H9 (cell line): ENCODE data around the gene HOGA1. TPM values are rescaled to one million over a fixed set of nuclear protein-coding genes. Genes with fewer than 3 reads are reported as not detected.

ENCODE experiments used
- DNase-seq: peaks from one replicate; pipeline ENCODE4 v3.0.0-alpha.2; 2017
- H2AFZ ChIP-seq: one replicate; pipeline ENCODE4 v1.6.1; 2013; ENCODE audit warnings: mild to moderate bottlenecking, low read length, control low read depth, moderate library complexity
- H2AK5ac ChIP-seq: 2 replicates; pipeline ENCODE4 v1.6.1; 2013; ENCODE audit warnings: low read length, control low read depth, mixed read lengths; ENCODE audit not compliant: insufficient read length
- H2BK120ac ChIP-seq: one replicate; pipeline ENCODE4 v1.6.1; 2013; ENCODE audit warnings: low read depth, mild to moderate bottlenecking, low read length, control low read depth, inconsistent platforms; ENCODE audit not compliant: poor library complexity, severe bottlenecking
- H2BK12ac ChIP-seq: 2 replicates; pipeline ENCODE4 v1.6.1; 2013; ENCODE audit warnings: low read length, control low read depth, mixed read lengths, low read depth; ENCODE audit not compliant: insufficient read length
- H2BK15ac ChIP-seq: 2 replicates; pipeline ENCODE4 v1.6.1; 2013; ENCODE audit warnings: low read depth, low read length, control low read depth
- H2BK20ac ChIP-seq: one replicate; pipeline ENCODE4 v1.6.1; 2013; ENCODE audit warnings: low read depth, mild to moderate bottlenecking, low read length, control low read depth, inconsistent platforms; ENCODE audit not compliant: poor library complexity, severe bottlenecking
- H2BK5ac ChIP-seq: 2 replicates; pipeline ENCODE4 v1.6.1; 2013; ENCODE audit warnings: low read length, control low read depth, mixed read lengths; ENCODE audit not compliant: insufficient read length
- H3K14ac ChIP-seq: 2 replicates; pipeline ENCODE4 v1.6.1; 2013; ENCODE audit warnings: low read length, control low read depth; ENCODE audit not compliant: insufficient read depth
- H3K18ac ChIP-seq: 2 replicates; pipeline ENCODE4 v1.6.1; 2013; ENCODE audit warnings: low read depth, mild to moderate bottlenecking, mixed read lengths, low read length, control low read depth; ENCODE audit not compliant: insufficient read length
- H3K23ac ChIP-seq: 2 replicates; pipeline ENCODE4 v1.6.1; 2013; ENCODE audit warnings: low read length, control low read depth, mixed read lengths, low read depth; ENCODE audit not compliant: insufficient read length
- H3K23me2 ChIP-seq: 2 replicates; pipeline ENCODE4 v1.6.1; 2013; ENCODE audit warnings: low read depth, mild to moderate bottlenecking, mixed read lengths, low read length, control low read depth; ENCODE audit not compliant: insufficient read length, poor library complexity, severe bottlenecking
- H3K27ac ChIP-seq: 2 replicates; pipeline ENCODE4 v1.5.1; 2013; ENCODE audit warnings: low read length, control low read depth, mixed read lengths, low read depth; ENCODE audit not compliant: insufficient read length
- H3K27me3 ChIP-seq: 2 replicates; pipeline ENCODE4 v1.6.1; 2013; ENCODE audit warnings: low read length, control low read depth, inconsistent platforms; ENCODE audit not compliant: insufficient read depth
- H3K4ac ChIP-seq: 2 replicates; pipeline ENCODE4 v1.6.1; 2013; ENCODE audit warnings: low read depth, mild to moderate bottlenecking, control low read depth, inconsistent platforms, low read length, moderate library complexity
- H3K4me1 ChIP-seq: 2 replicates; pipeline ENCODE4 v1.6.1; 2013; ENCODE audit warnings: low read length, control low read depth, inconsistent platforms; ENCODE audit not compliant: insufficient read depth
- H3K4me2 ChIP-seq: 2 replicates; pipeline ENCODE4 v1.6.1; 2013; ENCODE audit warnings: low read length, control low read depth, mixed read lengths; ENCODE audit not compliant: insufficient read length, insufficient read depth
- H3K56ac ChIP-seq: 2 replicates; pipeline ENCODE4 v1.6.1; 2013; ENCODE audit warnings: low read depth, mild to moderate bottlenecking, mixed read lengths, low read length, control low read depth; ENCODE audit not compliant: insufficient read length
- H3K79me1 ChIP-seq: 2 replicates; pipeline ENCODE4 v1.6.1; 2013; ENCODE audit warnings: low read depth, mild to moderate bottlenecking, moderate library complexity, low read length, control low read depth, inconsistent platforms; ENCODE audit not compliant: insufficient read depth, poor library complexity, severe bottlenecking
- H3K79me2 ChIP-seq: 2 replicates; pipeline ENCODE4 v1.6.1; 2013; ENCODE audit warnings: low read length, control low read depth, inconsistent platforms; ENCODE audit not compliant: insufficient read depth
- H3K9ac ChIP-seq: 2 replicates; pipeline ENCODE4 v1.6.1; 2013; ENCODE audit warnings: low read length, control low read depth, mixed read lengths; ENCODE audit not compliant: insufficient read length; ENCODE audit errors: extremely low read depth
- H3K9me3 ChIP-seq: one replicate; pipeline ENCODE4 v1.6.1; 2013; ENCODE audit warnings: low read depth, low read length, inconsistent platforms; ENCODE audit not compliant: control insufficient read depth
- H3T11ph ChIP-seq: one replicate; pipeline ENCODE4 v1.6.1; 2013; ENCODE audit warnings: mild to moderate bottlenecking, low read length, control low read depth, inconsistent platforms
- H4K20me1 ChIP-seq: one replicate; pipeline ENCODE4 v1.6.1; 2013; ENCODE audit not compliant: control insufficient read depth, insufficient read length, insufficient read depth
- H4K5ac ChIP-seq: 2 replicates; pipeline ENCODE4 v1.6.1; 2013; ENCODE audit warnings: low read depth, mild to moderate bottlenecking, mixed read lengths, low read length, control low read depth; ENCODE audit not compliant: insufficient read length
- H4K8ac ChIP-seq: replicated peaks from 2 replicates; pipeline ENCODE4 v1.6.1; 2013; ENCODE audit warnings: low read length, control low read depth, mixed read lengths, low read depth; ENCODE audit not compliant: insufficient read length
- H4K91ac ChIP-seq: 2 replicates; pipeline ENCODE4 v1.6.1; 2013; ENCODE audit warnings: low read depth, mild to moderate bottlenecking, moderate library complexity, mixed read lengths, low read length, control low read depth; ENCODE audit not compliant: insufficient read length
- H3K27ac Mint-ChIP-seq, 3 experiments: 2 replicates in 2 of 3; 3 replicates in 1 of 3; pipeline ENCODE4 v1.8.0; 2020 to 2021; ENCODE audit warnings: mixed read lengths in 3 of 3, mild to moderate bottlenecking in 1 of 3, moderate library complexity in 1 of 3
- H3K27me3 Mint-ChIP-seq: 2 replicates; pipeline ENCODE4 v1.8.0; 2021; ENCODE audit warnings: low read depth, mild to moderate bottlenecking, moderate library complexity, mixed read lengths
- H3K36me3 Mint-ChIP-seq, 3 experiments: 2 replicates in 2 of 3; 3 replicates in 1 of 3; pipeline ENCODE4 v1.8.0; 2020 to 2021; ENCODE audit warnings: low read depth in 3 of 3, mixed read lengths in 3 of 3; ENCODE audit not compliant: insufficient read depth in 1 of 3
- H3K4me1 Mint-ChIP-seq, 2 experiments: 2 replicates each; pipeline ENCODE4 v1.8.0; 2020; ENCODE audit warnings: mixed read lengths in 2 of 2
- H3K4me3 Mint-ChIP-seq, 2 experiments: 2 replicates in 1 of 2; 3 replicates in 1 of 2; pipeline ENCODE4 v1.8.0; 2020 to 2021; ENCODE audit warnings: mild to moderate bottlenecking in 2 of 2, mixed read lengths in 2 of 2, moderate library complexity in 1 of 2
- H3K9me3 Mint-ChIP-seq, 2 experiments: 2 replicates in 1 of 2; 3 replicates in 1 of 2; pipeline ENCODE4 v1.8.0; 2020; ENCODE audit warnings: mild to moderate bottlenecking in 2 of 2, mixed read lengths in 2 of 2, moderate library complexity in 1 of 2
- WGBS: extraction: QIAGEN DNeasy Blood & Tissue Kit; methylation state at CpG from one replicate; pipeline ENCODE4 v1.1.7; 2013; ENCODE audit warnings: missing lambda C conversion rate, low lambda C conversion rate, mixed read lengths; ENCODE audit not compliant: insufficient read length; ENCODE audit errors: extremely low coverage; 5-methylcytosine and 5-hydroxymethylcytosine counted together
- total RNA-seq: library from RNA; stranded (reverse); gene quantifications from 2 replicates; pipeline ENCODE4 v1.2.1, GENCODE V29; 2021
- TF ChIP-seq, protein P1 (sequence below): fragments of 200-600 bp; sonication (generic); conservative IDR thresholded peaks from 3 replicates; pipeline ENCODE4 v1.8.0; 2021; ENCODE audit warnings: antibody characterized with exemption, mild to moderate bottlenecking

HOGA1 gene
- total RNA-seq, 1 experiment from 2014 or later: 0.79 TPM

DNA sequence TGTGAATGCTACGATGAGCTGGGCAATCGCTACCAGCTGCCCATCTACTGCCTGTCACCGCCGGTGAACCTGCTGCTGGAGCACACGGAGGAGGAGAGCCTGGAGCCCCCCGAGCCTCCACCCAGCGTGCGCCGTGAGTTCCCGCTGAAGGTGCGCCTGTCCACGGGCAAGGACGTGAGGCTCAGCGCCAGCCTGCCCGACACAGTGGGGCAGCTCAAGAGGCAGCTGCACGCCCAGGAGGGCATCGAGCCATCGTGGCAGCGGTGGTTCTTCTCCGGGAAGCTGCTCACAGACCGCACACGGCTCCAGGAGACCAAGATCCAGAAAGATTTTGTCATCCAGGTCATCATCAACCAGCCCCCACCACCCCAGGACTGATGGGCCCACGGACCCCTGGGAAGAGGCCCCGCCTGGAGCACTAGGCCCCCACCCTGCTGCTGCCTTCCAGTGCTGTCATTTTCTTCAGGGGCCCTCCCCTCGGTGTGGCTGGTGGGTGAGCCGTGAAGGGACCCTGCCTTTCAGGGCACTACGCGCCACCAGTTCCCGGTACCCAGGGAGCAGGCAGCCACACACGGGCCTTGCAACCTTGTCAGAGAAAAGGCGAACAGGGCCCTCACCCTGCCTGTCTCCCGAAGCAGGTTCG, 13.9 kb upstream of the HOGA1 start:
- Histone ChIP-seq H3K18ac (no peak overlapping the region), H4K5ac (no peak overlapping the region), H3K4me1 (no peaks in the 10 kb centered on the region), H3K23ac (no peak overlapping the region), H2BK120ac (no peak overlapping the region), H4K8ac (no peak overlapping the region), H4K91ac (no peak overlapping the region), H2BK5ac (no peak overlapping the region), H2BK20ac (no peak overlapping the region), H3K4me2 (no peak overlapping the region), H2AFZ (no peak overlapping the region), H3K9ac (no peak overlapping the region), H3K23me2 (no peaks in the 10 kb centered on the region), H3K9me3 (no peaks in the 10 kb centered on the region), H3K56ac (no peak overlapping the region), H3K14ac (no peak overlapping the region), H4K20me1 (no peaks in the 10 kb centered on the region), H3K79me1 (no peaks in the 10 kb centered on the region), H3K79me2 (no peaks in the 10 kb centered on the region), H3K27ac (no peak overlapping the region), H3K4ac (no peak overlapping the region), H3T11ph (no peak overlapping the region), H2BK12ac (no peak overlapping the region), H2BK15ac (no peak overlapping the region), H3K27me3 (no peaks in the 10 kb centered on the region), H2AK5ac (no peak overlapping the region)
- H3K36me3 Mint-ChIP-seq: peaks cover 0 to 12% (median 0%) of the 10 kb centered on the region in 3 experiments; a peak in 3 of 7 replicates
- H3K4me3 Mint-ChIP-seq: no peak overlapping the region
- no peaks in the 10 kb centered on the region for H3K9me3 Mint-ChIP-seq
- WGBS: no CpG with 5 or more reads among the region's 33 CpGs
- TF ChIP-seq, protein P1, sequence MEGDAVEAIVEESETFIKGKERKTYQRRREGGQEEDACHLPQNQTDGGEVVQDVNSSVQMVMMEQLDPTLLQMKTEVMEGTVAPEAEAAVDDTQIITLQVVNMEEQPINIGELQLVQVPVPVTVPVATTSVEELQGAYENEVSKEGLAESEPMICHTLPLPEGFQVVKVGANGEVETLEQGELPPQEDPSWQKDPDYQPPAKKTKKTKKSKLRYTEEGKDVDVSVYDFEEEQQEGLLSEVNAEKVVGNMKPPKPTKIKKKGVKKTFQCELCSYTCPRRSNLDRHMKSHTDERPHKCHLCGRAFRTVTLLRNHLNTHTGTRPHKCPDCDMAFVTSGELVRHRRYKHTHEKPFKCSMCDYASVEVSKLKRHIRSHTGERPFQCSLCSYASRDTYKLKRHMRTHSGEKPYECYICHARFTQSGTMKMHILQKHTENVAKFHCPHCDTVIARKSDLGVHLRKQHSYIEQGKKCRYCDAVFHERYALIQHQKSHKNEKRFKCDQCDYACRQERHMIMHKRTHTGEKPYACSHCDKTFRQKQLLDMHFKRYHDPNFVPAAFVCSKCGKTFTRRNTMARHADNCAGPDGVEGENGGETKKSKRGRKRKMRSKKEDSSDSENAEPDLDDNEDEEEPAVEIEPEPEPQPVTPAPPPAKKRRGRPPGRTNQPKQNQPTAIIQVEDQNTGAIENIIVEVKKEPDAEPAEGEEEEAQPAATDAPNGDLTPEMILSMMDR: no peak
- H3K4me1 Mint-ChIP-seq: peaks cover 11 to 16% of the 10 kb centered on the region in 2 experiments
- DNase-seq: no peak
- no peaks in the 10 kb centered on the region for H3K27me3 Mint-ChIP-seq
- H3K27ac Mint-ChIP-seq: no peak overlapping the region
